Left ventricle myocardium inferior (tissue), 1 donor: ENCODE results near the gene TGM2. TPM values are rescaled to one million over a fixed set of nuclear protein-coding genes. Genes with fewer than 3 reads are reported as not detected.

Experiments used
- DNase-seq: peaks from one replicate; pipeline ENCODE4 v3.0.0-alpha.2; 2020
- H3K27ac ChIP-seq: fragments of 200-600 bp; replicated peaks from 2 replicates; pipeline ENCODE4 v1.8.0; 2021
- H3K27me3 ChIP-seq: fragments of 200-600 bp; 2 replicates; pipeline ENCODE4 v1.8.0; 2021; ENCODE audit warnings: low read depth
- H3K36me3 ChIP-seq: fragments of 200-600 bp; 2 replicates; pipeline ENCODE4 v1.8.0; 2021
- H3K4me1 ChIP-seq: fragments of 200-600 bp; 2 replicates; pipeline ENCODE4 v1.8.0; 2021
- H3K4me3 ChIP-seq: fragments of 200-600 bp; 2 replicates; pipeline ENCODE4 v1.8.0; 2021; ENCODE audit warnings: mild to moderate bottlenecking, moderate library complexity
- H3K9me3 ChIP-seq: fragments of 200-600 bp; replicated peaks from 2 replicates; pipeline ENCODE4 v1.8.0; 2021
- intact Hi-C: fragments of 100-400 bp; cut with micrococcal nuclease; formaldehyde crosslinking; loops from one replicate; pipeline ENCODE4 v1.11.0; 2022
- total RNA-seq: library from RNA; stranded (reverse); fragmentation: NEBNext Ultra II Directional; extraction: Animal tissue kit (Norgen Biotek cat#: 25700); gene quantifications from one replicate; pipeline ENCODE4 v1.2.1, GENCODE V29; 2021
- TF ChIP-seq, protein P1 (sequence below): fragments of 200-600 bp; IDR thresholded peaks from 2 replicates; pipeline ENCODE4 v1.8.0; 2021; ENCODE audit warnings: antibody characterized with exemption, mild to moderate bottlenecking, borderline replicate concordance
- donor health status: DM: no; HTN: yes; CAD: no; lungs with severe emphysema.

The TGM2 gene
- total RNA-seq, 1 donor from 2014 or later, result 846 TPM

DNA sequence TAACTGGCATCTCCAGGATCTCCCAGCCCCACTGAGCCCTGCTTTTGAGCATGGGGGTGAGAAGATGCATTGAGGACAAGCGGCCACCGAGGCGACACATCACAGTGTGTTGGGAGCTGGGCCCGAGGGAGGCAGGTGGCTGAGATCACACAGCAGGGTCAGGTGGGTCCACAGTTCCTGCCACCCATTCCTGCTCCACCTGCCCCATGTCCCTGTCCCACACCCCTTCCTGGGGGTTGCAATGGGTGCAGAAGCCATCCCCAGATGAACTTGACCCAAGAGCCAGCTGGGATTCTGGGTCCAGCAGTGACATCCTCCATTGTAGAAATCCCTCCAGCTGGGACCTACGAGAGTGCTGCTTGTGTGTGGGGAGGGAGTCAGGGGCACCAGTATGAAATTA is 1.0 kb downstream of the TGM2 start:
- Histone ChIP-seq H3K4me1 (peaks cover 75% of the 10 kb centered on the region), H3K27me3 (no peaks in the 10 kb centered on the region), H3K27ac (peak overlapping the region; percentile 93), H3K4me3 (peak overlapping the region; percentile 81), H3K9me3 (no peaks in the 10 kb centered on the region), H3K36me3 (peaks cover 25% of the 10 kb centered on the region)
- TF ChIP-seq, protein P1, sequence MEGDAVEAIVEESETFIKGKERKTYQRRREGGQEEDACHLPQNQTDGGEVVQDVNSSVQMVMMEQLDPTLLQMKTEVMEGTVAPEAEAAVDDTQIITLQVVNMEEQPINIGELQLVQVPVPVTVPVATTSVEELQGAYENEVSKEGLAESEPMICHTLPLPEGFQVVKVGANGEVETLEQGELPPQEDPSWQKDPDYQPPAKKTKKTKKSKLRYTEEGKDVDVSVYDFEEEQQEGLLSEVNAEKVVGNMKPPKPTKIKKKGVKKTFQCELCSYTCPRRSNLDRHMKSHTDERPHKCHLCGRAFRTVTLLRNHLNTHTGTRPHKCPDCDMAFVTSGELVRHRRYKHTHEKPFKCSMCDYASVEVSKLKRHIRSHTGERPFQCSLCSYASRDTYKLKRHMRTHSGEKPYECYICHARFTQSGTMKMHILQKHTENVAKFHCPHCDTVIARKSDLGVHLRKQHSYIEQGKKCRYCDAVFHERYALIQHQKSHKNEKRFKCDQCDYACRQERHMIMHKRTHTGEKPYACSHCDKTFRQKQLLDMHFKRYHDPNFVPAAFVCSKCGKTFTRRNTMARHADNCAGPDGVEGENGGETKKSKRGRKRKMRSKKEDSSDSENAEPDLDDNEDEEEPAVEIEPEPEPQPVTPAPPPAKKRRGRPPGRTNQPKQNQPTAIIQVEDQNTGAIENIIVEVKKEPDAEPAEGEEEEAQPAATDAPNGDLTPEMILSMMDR, result no peak
- no peak for DNase-seq
- intact Hi-C loops, result no loop called here

DNA sequence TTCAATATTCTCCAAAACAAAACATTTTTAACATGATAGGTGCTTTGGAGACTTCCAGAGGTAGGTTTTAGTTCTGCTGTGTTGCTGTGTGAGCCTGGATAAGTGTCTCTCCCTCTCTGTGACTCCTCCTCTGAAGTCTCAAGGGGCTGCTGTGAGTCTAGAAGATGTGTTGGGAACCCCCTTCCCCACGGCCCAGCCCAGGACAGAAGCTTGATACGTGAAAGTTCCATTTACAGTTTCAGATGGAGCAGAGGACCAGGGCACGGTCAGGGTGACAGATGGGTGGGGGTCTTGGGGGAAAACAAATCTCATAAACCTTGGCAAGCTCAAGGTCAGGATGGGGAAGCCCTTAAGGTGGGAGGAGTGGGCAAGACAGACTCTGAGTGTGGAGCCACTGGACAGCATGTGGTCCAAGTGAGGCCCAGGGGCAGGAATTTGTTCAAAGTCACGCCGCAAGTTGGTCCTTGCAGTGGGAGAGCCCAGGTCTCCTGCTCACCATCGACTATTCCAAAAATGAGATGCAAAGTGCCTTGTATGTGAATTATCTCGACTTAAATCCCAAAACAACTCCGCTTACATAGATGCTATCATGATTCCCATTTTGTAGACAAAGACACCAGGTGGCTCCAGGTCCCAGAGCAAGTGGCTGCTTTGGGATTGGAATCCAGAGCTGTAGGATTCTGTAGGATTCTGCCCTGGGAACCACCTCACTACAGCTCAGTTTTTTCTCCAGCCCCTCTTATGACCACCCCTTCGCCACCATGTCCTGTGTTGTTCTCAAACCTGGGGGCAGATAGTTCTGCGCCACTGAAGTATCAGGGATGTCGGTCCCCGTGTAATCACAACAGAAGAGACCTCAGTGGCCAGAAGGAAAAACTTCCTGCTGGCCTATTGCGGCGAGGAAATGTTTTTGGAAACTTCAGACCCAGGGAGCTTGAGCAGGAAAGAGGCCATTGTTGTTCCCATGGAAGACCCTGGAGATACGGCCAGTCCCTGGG is 1.9 kb downstream of the TGM2 start:
- H3K4me3 ChIP-seq, result peak overlapping the region; percentile 81
- H3K9me3 ChIP-seq, result no peaks in the 10 kb centered on the region
- H3K4me1 ChIP-seq, result peaks cover 78% of the 10 kb centered on the region
- TF ChIP-seq, protein P1, result no peak
- peak overlapping the region; percentile 93 for H3K27ac ChIP-seq
- intact Hi-C loops, result no loop called here
- DNase-seq, result no peak
- H3K27me3 ChIP-seq, result no peaks in the 10 kb centered on the region
- peaks cover 26% of the 10 kb centered on the region for H3K36me3 ChIP-seq

GRCh38 chr20:38162149-38162548 is 2.9 kb downstream of the TGM2 start:
- Histone ChIP-seq H3K9me3 (no peaks in the 10 kb centered on the region), H3K4me1 (peaks cover 82% of the 10 kb centered on the region), H3K4me3 (peak overlapping the region; percentile 81), H3K36me3 (peaks cover 30% of the 10 kb centered on the region), H3K27ac (peak overlapping the region; percentile 93), H3K27me3 (no peaks in the 10 kb centered on the region)
- intact Hi-C loops, result no loop called here
- no peak for DNase-seq
- TF ChIP-seq, protein P1, result no peak

DNA sequence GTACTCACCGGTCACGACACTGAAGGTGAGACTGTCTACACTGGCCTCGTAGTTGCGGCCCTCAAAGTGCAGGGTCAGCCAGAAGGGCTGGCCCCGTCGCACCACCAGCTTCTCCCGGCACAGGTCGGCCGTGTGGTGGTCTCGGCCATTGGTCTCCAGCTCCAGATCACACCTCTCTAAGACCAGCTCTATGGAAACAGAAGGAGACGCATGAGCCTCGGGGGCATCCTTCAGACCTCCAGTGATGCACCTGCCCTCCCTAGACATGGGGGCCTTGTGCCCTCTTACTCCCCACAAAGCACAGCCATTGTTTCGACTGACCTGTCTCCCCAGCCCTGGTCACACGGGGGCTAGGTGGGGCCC is 3.7 kb downstream of the TGM2 start:
- H3K27me3 ChIP-seq, result no peaks in the 10 kb centered on the region
- H3K9me3 ChIP-seq, result no peaks in the 10 kb centered on the region
- intact Hi-C loops, result no loop called here
- peaks cover 89% of the 10 kb centered on the region for H3K4me1 ChIP-seq
- peaks cover 30% of the 10 kb centered on the region for H3K36me3 ChIP-seq
- DNase-seq, result no peak
- TF ChIP-seq, protein P1, result no peak
- peak overlapping the region; percentile 93 for H3K27ac ChIP-seq
- H3K4me3 ChIP-seq, result peak overlapping the region; percentile 81

- Histone ChIP-seq H3K4me3 (peak overlapping the region; percentile 81), H3K27me3 (no peaks in the 10 kb centered on the region), H3K36me3 (peaks cover 43% of the 10 kb centered on the region), H3K9me3 (no peaks in the 10 kb centered on the region), H3K4me1 (peaks cover 100% of the 10 kb centered on the region), H3K27ac (peak overlapping the region; percentile 93)
- DNase-seq, result no peak
- intact Hi-C loops, result no loop called here
- TF ChIP-seq, protein P1, result no peak
Observed at GRCh38 chr20:38159957-38160756, 4.9 kb downstream of the TGM2 start.
